HepG2 (cell line): ENCODE results near the gene PLXNA3. TPM values are rescaled to one million over a fixed set of nuclear protein-coding genes. Genes with fewer than 3 reads are reported as not detected.

Source experiments
- ATAC-seq: fragments of 200-7000 bp; cut with Tn5 transposase; 3 replicates; pipeline ENCODE4 v1.9.1; 2020; ENCODE audit warnings: mild to moderate bottlenecking, moderate library complexity
- BruUV-seq: library from RNA; stranded (reverse); fragments of 400-500 nt; replicated peaks from 2 replicates; lab custom pipeline; 2021; lab: Mats Ljungman, UMichigan
- CTCF ChIA-PET: fragments of 300-600 bp; formaldehyde crosslinking; extraction: SDS; loops from one replicate; lab custom pipeline; 2021; ENCODE audit warnings: low total read pairs, inconsistent platforms, low intra/inter-chr PET ratio; lab: Yijun Ruan, JAX
- POLR2A ChIA-PET: fragments of 350-600 bp; sonication (Branson Sonifier 250); formaldehyde crosslinking; loops from one replicate; lab custom pipeline; 2020; ENCODE audit warnings: antibody characterized with exemption, inconsistent platforms; lab: Yijun Ruan, JAX
- DNase-seq: peaks from one replicate; pipeline ENCODE4 v3.0.0-alpha.2; 2015; ENCODE audit warnings: low spot score
- FAIRE-seq: peaks from 3 replicates; lab custom pipeline; 2011; peaks lifted over from hg19 to GRCh38; lab: Jason Lieb, UNC
- H2AFZ ChIP-seq: one replicate; pipeline ENCODE4 v1.6.1; 2011; ENCODE audit warnings: low read length, inconsistent platforms
- H3K27ac ChIP-seq: fragments of 300-600 bp; 3 replicates; pipeline ENCODE4 v1.8.0; 2011; ENCODE audit warnings: mixed run types, mild to moderate bottlenecking, mixed read lengths, low read length, inconsistent platforms; ENCODE audit not compliant: insufficient read depth; ENCODE audit errors: extremely low read length
- H3K27me3 ChIP-seq, 2 experiments: fragments of 200-600 bp in 1 of 2; 2 replicates in 1 of 2; 3 replicates in 1 of 2; pipeline versions ENCODE4 v1.6.0 to v1.8.0; 2011; ENCODE audit warnings: low read length in 2 of 2, mild to moderate bottlenecking in 2 of 2, moderate library complexity in 2 of 2, inconsistent platforms in 1 of 2; ENCODE audit not compliant: insufficient read depth in 2 of 2, control insufficient read depth in 1 of 2
- H3K36me3 ChIP-seq, 2 experiments: fragments of 200-600 bp in 1 of 2; replicated peaks in 1 of 2; 2 replicates in 1 of 2; 3 replicates in 1 of 2; pipeline versions ENCODE4 v1.5.1 to v1.8.0; 2011; ENCODE audit warnings: low read length in 2 of 2, inconsistent platforms in 1 of 2; ENCODE audit not compliant: insufficient read depth in 2 of 2, control insufficient read depth in 1 of 2
- H3K4me1 ChIP-seq: 2 replicates; pipeline ENCODE4 v1.5.1; 2012; ENCODE audit warnings: low read length, inconsistent platforms; ENCODE audit not compliant: insufficient read depth
- H3K4me2 ChIP-seq: 2 replicates; pipeline ENCODE4 v1.6.0; 2011; ENCODE audit warnings: low read depth, low read length, inconsistent platforms
- H3K4me3 ChIP-seq, 3 experiments: fragments of 200-600 bp in 1 of 3; sonication (generic), shearing (Covaris generic) in 1 of 3; replicated peaks in 1 of 3; 2 replicates each; pipeline ENCODE4 v1.5.1; 2011 to 2016; ENCODE audit warnings: low read length in 3 of 3, inconsistent platforms in 2 of 3, low read depth in 2 of 3, mild to moderate bottlenecking in 2 of 3, control low read depth in 1 of 3, mixed read lengths in 1 of 3; ENCODE audit not compliant: insufficient read depth in 1 of 3
- H3K79me2 ChIP-seq: one replicate; pipeline ENCODE4 v1.6.1; 2011; ENCODE audit warnings: low read length, inconsistent platforms; ENCODE audit not compliant: insufficient read depth
- H3K9ac ChIP-seq: 2 replicates; pipeline ENCODE4 v1.6.0; 2011; ENCODE audit warnings: mild to moderate bottlenecking, low read depth, low read length, inconsistent platforms; ENCODE audit not compliant: insufficient read depth
- H3K9me3 ChIP-seq: 2 replicates; pipeline ENCODE4 v1.5.1; 2012; ENCODE audit warnings: mild to moderate bottlenecking, low read length
- H4K20me1 ChIP-seq: 2 replicates; pipeline ENCODE4 v1.6.0; 2011; ENCODE audit warnings: inconsistent platforms, mild to moderate bottlenecking, low read length, moderate library complexity; ENCODE audit not compliant: insufficient read depth
- ASH2L ChIP-seq: fragments of 300-600, 200-600 bp; sonication (generic); IDR thresholded peaks from 2 replicates; pipeline ENCODE4 v1.7.0; 2017; ENCODE audit warnings: low read depth, mild to moderate bottlenecking, moderate library complexity, mixed read lengths, low read length; ENCODE audit not compliant: insufficient read length
- ATF6 ChIP-seq: sonication (generic); formaldehyde crosslinking; conservative IDR thresholded peaks from 2 replicates; pipeline ENCODE4 v1.4.0; 2020; ENCODE audit warnings: missing genetic modification reagents
- BCLAF1 ChIP-seq: fragments of 450-650 bp; IDR thresholded peaks from 2 replicates; pipeline ENCODE4 v1.6.1; 2017; ENCODE audit warnings: mild to moderate bottlenecking
- CTCF ChIP-seq: sonication (generic); formaldehyde crosslinking; IDR thresholded peaks from 2 replicates; pipeline ENCODE4 v1.5.0; 2020; ENCODE audit warnings: mild to moderate bottlenecking, missing genetic modification reagents, moderate library complexity
- DZIP1 ChIP-seq: sonication (generic); formaldehyde crosslinking; IDR thresholded peaks from 2 replicates; pipeline ENCODE4 v1.5.0; 2020; ENCODE audit warnings: mild to moderate bottlenecking, missing genetic modification reagents
- FIP1L1 ChIP-seq: fragments of 200-400 bp; formaldehyde crosslinking; IDR thresholded peaks from 2 replicates; pipeline ENCODE4 v1.6.1; 2018; ENCODE audit warnings: low read depth, mild to moderate bottlenecking, low read length, moderate library complexity, borderline replicate concordance; ENCODE audit not compliant: insufficient read depth
- HNRNPLL ChIP-seq: fragments of 200-400 bp; formaldehyde crosslinking; IDR thresholded peaks from 2 replicates; pipeline ENCODE4 v1.6.1; 2017; ENCODE audit warnings: mild to moderate bottlenecking, low read depth, low read length; ENCODE audit not compliant: poor library complexity, severe bottlenecking
- NR3C1 ChIP-seq: sonication (generic); formaldehyde crosslinking; IDR thresholded peaks from 2 replicates; pipeline ENCODE4 v1.4.0; 2020; ENCODE audit warnings: missing genetic modification reagents
- ZFP37 ChIP-seq: sonication (generic); formaldehyde crosslinking; IDR thresholded peaks from 2 replicates; pipeline ENCODE4 v1.4.0; 2020; ENCODE audit warnings: missing genetic modification reagents, borderline replicate concordance
- ZNF230 ChIP-seq: sonication (generic); formaldehyde crosslinking; IDR thresholded peaks from 2 replicates; pipeline ENCODE4 v1.4.0; 2020; ENCODE audit warnings: mild to moderate bottlenecking, missing genetic modification reagents
- ZNF501 ChIP-seq: sonication (generic); formaldehyde crosslinking; IDR thresholded peaks from 2 replicates; pipeline ENCODE4 v1.5.1; 2020; ENCODE audit warnings: mild to moderate bottlenecking, moderate library complexity, missing genetic modification reagents
- ZNF746 ChIP-seq: sonication (generic); formaldehyde crosslinking; IDR thresholded peaks from 2 replicates; pipeline ENCODE4 v1.8.0; 2022; ENCODE audit warnings: mild to moderate bottlenecking, missing genetic modification reagents
- ZSCAN5A ChIP-seq: sonication (generic); formaldehyde crosslinking; IDR thresholded peaks from 2 replicates; pipeline ENCODE4 v1.8.0; 2022; ENCODE audit warnings: mild to moderate bottlenecking, missing genetic modification reagents, borderline replicate concordance
- WGBS: methylation state at CpG from one replicate; pipeline ENCODE4 v1.1.6; 2017; ENCODE audit warnings: low lambda C conversion rate; 5-methylcytosine and 5-hydroxymethylcytosine counted together
- in situ Hi-C: cut with HindIII; loops from 2 replicates; pipeline ENCODE4 v1.10.0; 2017; ENCODE audit warnings: low pct_unique_long_range_greater_than_20kb; ENCODE audit not compliant: extremely low pct_ligation_motif_present
- intact Hi-C: fragments of 100-400 bp; cut with micrococcal nuclease; formaldehyde crosslinking; loops from one replicate; pipeline ENCODE4 v1.10.0; 2022; ENCODE audit not compliant: unreplicated experiment
- polyA plus RNA-seq, 8 experiments: library from polyadenylated mRNA; depleted of rRNA in 3 of 8; stranded (reverse) in 7 of 8; unstranded in 1 of 8; fragments of >200 nt; fragmentation: Illumina TruSeq in 4 of 8; extraction: Trizol in 4 of 8; gene quantifications; 2 replicates each; pipeline versions ENCODE4 v1.2.1 to v1.2.3, GENCODE V29; 2011 to 2016; ENCODE audit warnings: low read depth in 4 of 8, missing spikeins in 1 of 8, mixed read lengths in 1 of 8; ENCODE audit not compliant: insufficient read depth in 1 of 8
- total RNA-seq, 5 experiments: library from RNA; depleted of rRNA; stranded (reverse); fragments of >200 nt; fragmentation: Illumina TruSeq; extraction: Trizol; gene quantifications; 2 replicates each; pipeline ENCODE4 v1.2.3, GENCODE V29; 2016; ENCODE audit warnings: low read depth in 1 of 5

PLXNA3 gene
- total and polyA plus RNA-seq, 2 of the 13 experiments (the other 11 are each of a cell fraction or from before 2014, with no cell fraction given) = 5.8 to 20.6 TPM

- POLR2A ChIA-PET = no interaction called here
- 0 out of 2 replicates have a peak, but pooled peaks cover 6% of the 10 kb centered on the region for H3K4me1 ChIP-seq
- intact Hi-C loops = no loop called here
- in situ Hi-C loops = no loop called here
- DNase-seq (no peak), FAIRE-seq (no peak), ATAC-seq (no peak)
- H3K9ac ChIP-seq = no peak overlapping the region
- H3K4me2 ChIP-seq = no peak overlapping the region
- H3K4me3 ChIP-seq = no peak overlapping the region
- CTCF ChIA-PET = no interaction called here
- H3K9me3 ChIP-seq = no peaks in the 10 kb centered on the region
- H3K36me3 ChIP-seq = no peaks in the 10 kb centered on the region
- H3K27me3 ChIP-seq = no peaks in the 10 kb centered on the region
- BruUV-seq = no TSS peak
- H4K20me1 ChIP-seq = no peaks in the 10 kb centered on the region
- H3K79me2 ChIP-seq = no peaks in the 10 kb centered on the region
- no peak overlapping the region for H3K27ac ChIP-seq
- no CpG with 5 or more reads among the region's 12 CpGs for WGBS
- H2AFZ ChIP-seq = no peak overlapping the region
- TF ChIP-seq ZFP37 (CRISPR knock-in tag) (no peak), BCLAF1 (no peak), ATF6 (CRISPR knock-in tag) (no peak), ZSCAN5A (CRISPR knock-in tag) (no peak), ZNF230 (CRISPR knock-in tag) (no peak), DZIP1 (no peak), FIP1L1 (no peak), NR3C1 (CRISPR knock-in tag) (no peak), ZNF746 (CRISPR knock-in tag) (no peak), CTCF (CRISPR knock-in tag) (no peak), ZNF501 (no peak), HNRNPLL (no peak), ASH2L (no peak)
Observed at GRCh38 chrX:154505734-154506133, 47.7 kb downstream of the PLXNA3 start.
